GM23338 (cell line): ENCODE measurements around the gene SRGAP2C. TPM values are rescaled to one million over a fixed set of nuclear protein-coding genes. Genes with fewer than 3 reads are reported as not detected.
"Not testable (repeated sequence)": the region's sequence is repeated elsewhere in the genome, so short reads cannot be mapped to it uniquely, and the experiment has no call there.

Experiments used
- ATAC-seq: fragments of 200-7000 bp; cut with Tn5 transposase; 3 replicates; pipeline ENCODE4 v1.9.1; 2020
- DNase-seq: peaks from one replicate; pipeline ENCODE4 v3.0.0-alpha.2; 2015; ENCODE audit warnings: low spot score
- H2AFZ ChIP-seq: fragments of 200-600 bp; sonication (generic); 2 replicates; pipeline ENCODE4 v1.8.0; 2016; ENCODE audit warnings: antibody characterized with exemption, mild to moderate bottlenecking, moderate library complexity
- H3F3A ChIP-seq: fragments of 200-600 bp; sonication (generic); replicated peaks from 2 replicates; pipeline ENCODE4 v1.8.0; 2017; ENCODE audit warnings: antibody characterized with exemption, mixed run types, low read depth
- H3K27ac ChIP-seq: fragments of 200-600 bp; sonication (generic); 2 replicates; pipeline ENCODE4 v1.6.1; 2016; ENCODE audit warnings: low read depth
- H3K27me3 ChIP-seq: fragments of 200-600 bp; sonication (generic); 2 replicates; pipeline ENCODE4 v1.8.0; 2016; ENCODE audit warnings: mild to moderate bottlenecking, mixed run types, moderate library complexity; ENCODE audit not compliant: insufficient read depth
- H3K36me3 ChIP-seq: fragments of 200-600 bp; sonication (generic); 2 replicates; pipeline ENCODE4 v1.8.0; 2016; ENCODE audit warnings: mild to moderate bottlenecking; ENCODE audit not compliant: insufficient read depth
- H3K4me1 ChIP-seq: fragments of 200-600 bp; sonication (generic); 2 replicates; pipeline ENCODE4 v1.8.0; 2016; ENCODE audit warnings: mild to moderate bottlenecking, moderate library complexity; ENCODE audit not compliant: insufficient read depth
- H3K4me2 ChIP-seq: fragments of 200-600 bp; sonication (generic); 2 replicates; pipeline ENCODE4 v1.7.1; 2017; ENCODE audit warnings: mixed run types
- H3K4me3 ChIP-seq: fragments of 200-600 bp; sonication (generic); 2 replicates; pipeline ENCODE4 v1.6.1; 2016; ENCODE audit warnings: mixed run types
- H3K79me2 ChIP-seq: fragments of 200-600 bp; sonication (generic); replicated peaks from 2 replicates; pipeline ENCODE4 v1.8.0; 2017; ENCODE audit warnings: mild to moderate bottlenecking; ENCODE audit not compliant: insufficient read depth
- H3K9me2 ChIP-seq: fragments of 200-600 bp; sonication (generic); 2 replicates; pipeline ENCODE4 v1.8.0; 2017; ENCODE audit not compliant: insufficient read depth
- H4K20me1 ChIP-seq: fragments of 200-600 bp; sonication (generic); replicated peaks from 2 replicates; pipeline ENCODE4 v1.8.0; 2017; ENCODE audit warnings: mild to moderate bottlenecking; ENCODE audit not compliant: insufficient read depth
- H3K27ac Mint-ChIP-seq: 2 replicates; pipeline ENCODE4 v1.8.0; 2020; ENCODE audit warnings: inconsistent platforms, mild to moderate bottlenecking, moderate library complexity, mixed read lengths
- H3K27me3 Mint-ChIP-seq: 3 replicates; pipeline ENCODE4 v1.8.0; 2022; ENCODE audit warnings: low read depth, mild to moderate bottlenecking, moderate library complexity, mixed read lengths, inconsistent platforms; ENCODE audit not compliant: insufficient read depth, poor library complexity
- H3K36me3 Mint-ChIP-seq: 3 replicates; pipeline ENCODE4 v1.8.0; 2021; ENCODE audit warnings: low read depth, mild to moderate bottlenecking, inconsistent platforms, moderate library complexity, mixed read lengths
- H3K4me1 Mint-ChIP-seq: 3 replicates; pipeline ENCODE4 v1.8.0; 2020; ENCODE audit warnings: mild to moderate bottlenecking, inconsistent platforms, mixed read lengths
- H3K4me3 Mint-ChIP-seq: 3 replicates; pipeline ENCODE4 v1.8.0; 2021; ENCODE audit warnings: moderate library complexity, mild to moderate bottlenecking, inconsistent platforms, mixed read lengths
- H3K9me3 Mint-ChIP-seq: 3 replicates; pipeline ENCODE4 v1.8.0; 2020; ENCODE audit warnings: moderate library complexity, mild to moderate bottlenecking, inconsistent platforms, mixed read lengths
- polyA plus RNA-seq: library from polyadenylated mRNA; unstranded; fragments of >200 nt; fragmentation: Nextera tagmentation; extraction: Ambion mirVana; gene quantifications from 2 replicates; pipeline ENCODE4 v1.2.1, GENCODE V29; 2016
- total RNA-seq: library from RNA; depleted of rRNA; stranded (reverse); fragments of >200 nt; shearing (Covaris generic); gene quantifications from 2 replicates; pipeline ENCODE4 v1.2.3, GENCODE V29; 2014

The SRGAP2C gene
- total and polyA plus RNA-seq, 2 experiments from 2014 or later = 18.0 to 20.4 TPM

- H3K27ac ChIP-seq, H3K27me3 ChIP-seq, H3K27ac Mint-ChIP-seq, H3K9me2 ChIP-seq, H3K4me2 ChIP-seq, H3K79me2 ChIP-seq, H3K36me3 Mint-ChIP-seq, H3K4me1 Mint-ChIP-seq, H3K36me3 ChIP-seq, H3K27me3 Mint-ChIP-seq, H3F3A ChIP-seq, ATAC-seq, H3K4me1 ChIP-seq, H3K4me3 ChIP-seq, DNase-seq, H3K9me3 Mint-ChIP-seq, H2AFZ ChIP-seq, H3K4me3 Mint-ChIP-seq, H4K20me1 ChIP-seq: not testable (repeated sequence)
These were observed 201.0 kb downstream of the SRGAP2C start for GRCh38 chr1:121385563-121386288.

GRCh38 chr1:121386319-121386948 lies 201.7 kb downstream of the SRGAP2C start:
- not testable (repeated sequence) for H3K27me3 Mint-ChIP-seq, H3K4me3 ChIP-seq, H2AFZ ChIP-seq, H3K36me3 Mint-ChIP-seq, ATAC-seq, H3K27ac ChIP-seq, H3K4me2 ChIP-seq, H3K27me3 ChIP-seq, H3K9me2 ChIP-seq, H3K9me3 Mint-ChIP-seq, H3K4me1 ChIP-seq, H3K79me2 ChIP-seq, DNase-seq, H4K20me1 ChIP-seq, H3K4me1 Mint-ChIP-seq, H3K4me3 Mint-ChIP-seq, H3K27ac Mint-ChIP-seq, H3K36me3 ChIP-seq, H3F3A ChIP-seq

- H3F3A ChIP-seq, H3K79me2 ChIP-seq, H3K27ac ChIP-seq, H4K20me1 ChIP-seq, H3K4me1 ChIP-seq, H3K27me3 ChIP-seq, ATAC-seq, H3K9me2 ChIP-seq, H3K4me1 Mint-ChIP-seq, H3K27me3 Mint-ChIP-seq, H3K27ac Mint-ChIP-seq, DNase-seq, H2AFZ ChIP-seq, H3K4me3 ChIP-seq, H3K36me3 Mint-ChIP-seq, H3K4me2 ChIP-seq, H3K4me3 Mint-ChIP-seq, H3K9me3 Mint-ChIP-seq, H3K36me3 ChIP-seq: not testable (repeated sequence)
These were observed 205.3 kb downstream of the SRGAP2C start for GRCh38 chr1:121389895-121390560.

- not testable (repeated sequence) for H3K36me3 ChIP-seq, H3K27ac ChIP-seq, H3K4me3 Mint-ChIP-seq, H3K4me2 ChIP-seq, H2AFZ ChIP-seq, ATAC-seq, H3K9me3 Mint-ChIP-seq, H3K27ac Mint-ChIP-seq, H3K79me2 ChIP-seq, H3K9me2 ChIP-seq, H3K4me1 Mint-ChIP-seq, DNase-seq, H3F3A ChIP-seq, H3K36me3 Mint-ChIP-seq, H3K4me3 ChIP-seq, H3K4me1 ChIP-seq, H4K20me1 ChIP-seq
- peaks cover 12% of the 10 kb centered on the region for H3K27me3 Mint-ChIP-seq
- peaks cover 26% of the 10 kb centered on the region for H3K27me3 ChIP-seq
These were observed 207.4 kb downstream of the SRGAP2C start for GRCh38 chr1:121392130-121392529.

- H3K27ac Mint-ChIP-seq, H3F3A ChIP-seq, H3K36me3 Mint-ChIP-seq, H3K79me2 ChIP-seq, H3K9me2 ChIP-seq, H3K4me1 ChIP-seq, H3K27ac ChIP-seq, ATAC-seq, H3K36me3 ChIP-seq, H4K20me1 ChIP-seq, H3K4me1 Mint-ChIP-seq, H2AFZ ChIP-seq: not testable (repeated sequence)
- peaks cover 45% of the 10 kb centered on the region for H3K27me3 ChIP-seq
- peak overlapping the region; percentile 62 for H3K4me3 ChIP-seq
- peaks cover 10% of the 10 kb centered on the region for H3K9me3 Mint-ChIP-seq
- H3K4me2 ChIP-seq = peak overlapping the region; percentile 57; the same call in 1 of the 2 replicates
- peak; percentile 17 for DNase-seq
- peaks cover 22% of the 10 kb centered on the region for H3K27me3 Mint-ChIP-seq
- H3K4me3 Mint-ChIP-seq = peak overlapping the region; percentile 72
These were observed 211.0 kb downstream of the SRGAP2C start for GRCh38 chr1:121395718-121396201.
